Fibroblast of gingiva (primary cell): ENCODE measurements around the gene SPRR2F.

Source experiments
- DNase-seq: peaks from one replicate; pipeline ENCODE4 v3.0.0-alpha.2; 2011; ENCODE audit warnings: low read depth

The SPRR2F gene

GRCh38 chr1:153072806-153073726, 40.2 kb downstream of the SPRR2F start:
- no peak for DNase-seq

GRCh38 chr1:153071511-153071910, 41.8 kb downstream of the SPRR2F start, which contains the start of gene SPRR2B:
Gene SPRR2B, minus strand, starts transcription at chr1:153071611. Its CDS starts 772 bp downstream, at chr1:153070839.
- no peak for DNase-seq

GRCh38 chr1:153070243-153070642, 43.1 kb downstream of the SPRR2F start:
- DNase-seq: no peak
